Fibroblast of pulmonary artery (primary cell): ENCODE measurements around the gene SLC31A1.

Source experiments
- DNase-seq: peaks from one replicate; pipeline ENCODE4 v3.0.0-alpha.2; 2010; ENCODE audit warnings: low read depth
- H3K4me3 ChIP-seq: replicated peaks from 2 replicates; pipeline ENCODE4 v1.5.1; 2011; ENCODE audit warnings: low read depth, mild to moderate bottlenecking, control low read depth, low read length, moderate library complexity
- TF ChIP-seq, protein P1 (sequence below): IDR thresholded peaks from 2 replicates; pipeline ENCODE4 v1.5.1; 2011; ENCODE audit warnings: mild to moderate bottlenecking, control low read depth, low read length, inconsistent platforms; ENCODE audit errors: missing control alignments

The SLC31A1 gene

DNA sequence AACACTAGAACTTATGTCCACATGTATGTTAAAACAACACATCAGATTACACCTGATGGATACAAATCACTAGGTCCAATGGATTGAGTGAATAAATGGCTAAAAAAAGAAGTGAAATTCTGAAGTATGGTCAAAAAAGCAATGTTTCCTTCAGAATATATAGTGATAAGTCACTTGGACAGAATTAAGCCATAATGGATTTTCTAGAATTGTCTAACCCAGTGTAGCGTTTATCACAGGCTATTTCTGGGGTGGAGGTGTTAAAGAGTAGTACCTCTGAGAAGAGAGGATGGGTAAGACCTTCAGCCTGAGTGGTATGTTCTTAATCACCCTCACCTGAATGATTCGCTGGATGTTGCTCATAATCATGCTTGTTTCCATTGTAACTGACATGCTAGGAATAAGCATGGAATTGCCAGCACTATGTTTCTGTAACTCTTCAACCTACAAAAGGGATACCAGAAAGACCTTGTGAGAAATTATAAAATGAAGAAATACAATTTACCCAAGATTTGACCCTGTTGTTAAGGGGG is 37.3 kb upstream of the SLC31A1 start:
- TF ChIP-seq, protein P1, sequence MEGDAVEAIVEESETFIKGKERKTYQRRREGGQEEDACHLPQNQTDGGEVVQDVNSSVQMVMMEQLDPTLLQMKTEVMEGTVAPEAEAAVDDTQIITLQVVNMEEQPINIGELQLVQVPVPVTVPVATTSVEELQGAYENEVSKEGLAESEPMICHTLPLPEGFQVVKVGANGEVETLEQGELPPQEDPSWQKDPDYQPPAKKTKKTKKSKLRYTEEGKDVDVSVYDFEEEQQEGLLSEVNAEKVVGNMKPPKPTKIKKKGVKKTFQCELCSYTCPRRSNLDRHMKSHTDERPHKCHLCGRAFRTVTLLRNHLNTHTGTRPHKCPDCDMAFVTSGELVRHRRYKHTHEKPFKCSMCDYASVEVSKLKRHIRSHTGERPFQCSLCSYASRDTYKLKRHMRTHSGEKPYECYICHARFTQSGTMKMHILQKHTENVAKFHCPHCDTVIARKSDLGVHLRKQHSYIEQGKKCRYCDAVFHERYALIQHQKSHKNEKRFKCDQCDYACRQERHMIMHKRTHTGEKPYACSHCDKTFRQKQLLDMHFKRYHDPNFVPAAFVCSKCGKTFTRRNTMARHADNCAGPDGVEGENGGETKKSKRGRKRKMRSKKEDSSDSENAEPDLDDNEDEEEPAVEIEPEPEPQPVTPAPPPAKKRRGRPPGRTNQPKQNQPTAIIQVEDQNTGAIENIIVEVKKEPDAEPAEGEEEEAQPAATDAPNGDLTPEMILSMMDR, result no peak
- H3K4me3 ChIP-seq, result no peak overlapping the region
- no peak for DNase-seq

DNA sequence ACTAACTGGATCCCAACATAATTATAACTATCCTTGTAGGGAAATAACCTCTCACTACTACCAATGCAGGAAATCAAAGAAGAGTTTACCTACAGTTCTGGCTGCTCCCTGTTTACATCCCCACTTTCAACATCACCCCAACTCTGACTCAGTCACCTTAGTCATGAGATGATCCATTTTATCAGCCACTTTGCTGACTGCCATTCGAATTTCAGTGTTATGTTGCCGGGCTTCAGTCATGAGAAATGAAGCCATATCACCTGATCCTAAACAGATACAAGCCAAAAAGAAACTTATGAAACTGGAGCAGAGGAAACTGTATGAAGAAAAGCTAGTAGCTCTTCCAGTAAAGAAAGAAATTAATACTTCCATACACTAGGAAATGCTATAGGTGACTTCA is 36.8 kb upstream of the SLC31A1 start:
- TF ChIP-seq, protein P1, result no peak
- no peak overlapping the region for H3K4me3 ChIP-seq
- DNase-seq, result no peak

DNA sequence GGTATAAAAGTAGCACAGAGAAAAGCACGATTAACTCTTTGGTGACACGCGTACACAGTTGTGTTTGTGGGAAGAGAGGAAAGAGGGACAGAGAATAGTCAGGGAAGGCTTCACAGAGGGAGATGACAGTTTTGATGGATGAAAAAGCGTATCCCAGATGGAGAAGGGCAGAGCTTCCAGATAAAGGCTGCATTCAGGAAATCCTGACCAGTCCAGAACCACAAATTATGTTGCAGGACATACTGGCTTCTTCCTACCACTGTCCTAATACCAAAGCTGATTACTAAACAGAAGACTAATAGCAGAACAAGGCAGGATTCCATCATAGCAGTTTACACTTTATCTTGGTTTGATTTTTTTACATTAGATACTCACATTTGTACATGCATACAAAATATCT is 36.1 kb upstream of the SLC31A1 start:
- H3K4me3 ChIP-seq, result no peak overlapping the region
- DNase-seq, result peak; percentile 13
- TF ChIP-seq, protein P1, result no peak

DNA sequence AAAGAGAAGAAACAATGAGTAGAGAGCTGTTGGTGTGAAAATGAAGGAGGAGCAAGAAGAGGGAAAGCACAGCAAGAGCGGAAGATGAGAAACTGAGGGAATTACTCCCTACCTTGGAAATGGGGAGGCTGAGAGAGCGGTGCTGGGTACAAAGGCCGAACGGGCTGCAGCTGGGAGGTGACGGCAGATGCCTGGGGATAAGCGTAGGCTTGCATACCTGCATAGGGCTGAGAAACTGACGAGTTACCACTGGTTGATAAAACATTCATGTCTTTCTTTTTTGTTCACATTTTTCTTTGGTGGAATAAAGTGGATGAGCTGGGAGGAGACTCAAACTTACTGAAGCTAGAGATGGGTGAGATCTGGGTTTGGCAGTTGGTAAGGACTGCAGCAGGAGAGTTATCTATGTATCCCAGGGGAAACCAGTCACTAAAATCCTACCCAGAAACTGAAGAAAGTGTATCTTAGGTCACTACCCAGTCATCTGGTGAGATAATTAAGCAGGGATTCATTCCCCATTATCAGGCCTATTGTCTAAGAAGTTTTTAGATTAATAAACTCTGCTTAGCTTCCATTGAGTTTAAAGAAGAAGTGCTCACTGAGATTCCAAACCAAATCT is 35.1 kb upstream of the SLC31A1 start:
- TF ChIP-seq, protein P1, result no peak
- DNase-seq, result no peak
- H3K4me3 ChIP-seq, result no peak overlapping the region

DNA sequence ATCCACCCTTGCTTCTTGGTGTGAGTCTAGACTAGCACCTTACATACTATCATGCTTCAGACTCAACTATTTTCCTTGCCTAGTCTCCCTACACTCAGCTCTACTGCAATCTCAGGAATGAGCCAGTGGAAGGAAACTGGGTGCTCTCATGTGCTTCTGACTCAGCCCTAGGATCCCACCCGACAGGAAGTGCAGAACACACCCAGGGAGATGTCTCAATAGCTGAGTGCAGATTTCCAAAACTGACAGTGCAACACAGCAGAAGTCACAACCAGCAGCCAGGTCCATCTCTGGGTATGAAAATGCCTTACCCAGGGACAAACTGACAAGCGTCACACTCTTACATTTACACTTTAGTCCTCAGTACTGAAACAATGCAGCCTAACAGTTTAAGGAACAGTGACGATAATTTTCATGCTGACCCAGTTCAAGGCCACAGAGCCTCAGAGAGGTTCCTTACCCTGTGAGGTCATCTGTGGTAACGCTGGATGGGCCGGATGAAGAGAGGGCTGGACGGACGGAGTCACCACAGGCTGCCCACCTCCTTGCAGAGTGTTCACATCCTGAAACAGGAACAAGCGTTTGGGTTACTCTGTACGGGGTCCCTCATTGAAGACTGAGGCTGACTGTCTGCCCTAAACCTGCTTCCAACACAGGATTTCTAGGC is 33.3 kb upstream of the SLC31A1 start:
- DNase-seq, result peak; percentile 95
- H3K4me3 ChIP-seq, result peak overlapping the region; percentile 50

DNA sequence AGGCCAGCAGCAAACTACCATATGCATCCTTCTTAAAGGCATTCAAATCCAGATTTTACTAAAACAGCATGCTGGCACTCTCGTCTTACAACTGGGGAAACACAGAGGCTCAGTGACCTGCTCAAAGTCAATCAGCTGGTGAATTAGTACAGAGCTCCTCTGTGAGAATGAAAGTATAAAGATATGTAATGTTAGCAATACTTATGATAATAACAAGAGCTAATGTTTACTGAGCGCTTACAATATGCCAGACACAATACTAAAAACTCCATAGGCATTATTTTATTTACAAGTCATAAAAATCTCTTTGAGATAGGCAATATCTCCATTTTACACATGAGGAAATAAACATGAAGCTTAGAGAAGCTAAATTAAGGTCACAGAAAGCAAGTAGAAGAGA is 28.9 kb upstream of the SLC31A1 start:
- H3K4me3 ChIP-seq, result no peak overlapping the region
- DNase-seq, result no peak
- TF ChIP-seq, protein P1, result no peak

More for the DNA sequence above, 33.3 kb upstream of the SLC31A1 start:
- TF ChIP-seq, protein P1, result no peak
